ENCODE results near the gene FANCL.
"Not testable (repeated sequence)": the region's sequence is repeated elsewhere in the genome, so short reads cannot be mapped to it uniquely, and the experiment has no call there.

The FANCL gene

GRCh38 chr2:58240670-58241545, at the start of gene FANCL:
TSS of gene FANCL (minus strand) at chr2:58241325. CDS start at chr2:58241313, 12 bp downstream.
- no peak for TF ChIP-seq CTCF (IDR thresholded peaks at IDR 0.05; ENCODE audit: low read depth, low read length)
- H3K4me3 ChIP-seq (ENCODE audit: low read depth, low read length): peak within 1 kb of the TSS; percentile 90

GRCh38 chr2:58289029-58289428, 47.9 kb upstream of the FANCL start:
- no peak for TF ChIP-seq CTCF (IDR thresholded peaks at IDR 0.05; ENCODE audit: low read depth, low read length)
- H3K4me3 ChIP-seq (ENCODE audit: low read depth, low read length): no peak overlapping the region

- H3K4me3 ChIP-seq (ENCODE audit: low read depth, low read length): no peak overlapping the region
- no peak for TF ChIP-seq CTCF (IDR thresholded peaks at IDR 0.05; ENCODE audit: low read depth, low read length)
Observed at GRCh38 chr2:58283931-58284330, 42.8 kb upstream of the FANCL start.

- H3K4me3 ChIP-seq (ENCODE audit: low read depth, low read length): not testable (repeated sequence)
Observed at GRCh38 chr2:58275144-58275543, 34.0 kb upstream of the FANCL start.

GRCh38 chr2:58271826-58272225, 30.7 kb upstream of the FANCL start:
- no peak overlapping the region for H3K4me3 ChIP-seq (ENCODE audit: low read depth, low read length)
- no peak for TF ChIP-seq CTCF (IDR thresholded peaks at IDR 0.05; ENCODE audit: low read depth, low read length)

- no peak for TF ChIP-seq CTCF (IDR thresholded peaks at IDR 0.05; ENCODE audit: low read depth, low read length)
- H3K4me3 ChIP-seq (ENCODE audit: low read depth, low read length): no peak overlapping the region
Observed at GRCh38 chr2:58268685-58269084, 27.6 kb upstream of the FANCL start.

GRCh38 chr2:58266211-58266610, 25.1 kb upstream of the FANCL start:
- no peak for TF ChIP-seq CTCF (IDR thresholded peaks at IDR 0.05; ENCODE audit: low read depth, low read length)
- H3K4me3 ChIP-seq (ENCODE audit: low read depth, low read length): no peak overlapping the region
